ENCODE data around the gene SULF2.

Gene SULF2

GRCh38 chr20:47679462-47679861, 105.8 kb downstream of the SULF2 start:
- H3K4me3 ChIP-seq (ENCODE audit: low read depth, low read length), result no peak overlapping the region
- H3K27me3 ChIP-seq (replicated peaks), result no peaks in the 10 kb centered on the region
- in situ Hi-C loops (cut with HindIII; ENCODE audit: low pct_ligation_motif_present, low sequenced_read_pairs), result loop anchor here (25.0 kb wide), 1 partner anchor 933 kb away; no protein-coding TSS in a partner anchor
- no peak for TF ChIP-seq CTCF (IDR thresholded peaks at IDR 0.05; ENCODE audit: low read depth, low read length, missing control alignments)
- no peak for DNase-seq
- no peak overlapping the region for H3K27ac ChIP-seq
- no peaks in the 10 kb centered on the region for H3K36me3 ChIP-seq (replicated peaks)

- TF ChIP-seq CTCF (IDR thresholded peaks at IDR 0.05; ENCODE audit: low read depth, low read length, missing control alignments), result no peak
- no peak overlapping the region for H3K4me3 ChIP-seq (ENCODE audit: low read depth, low read length)
- H3K27me3 ChIP-seq (replicated peaks), result no peaks in the 10 kb centered on the region
- in situ Hi-C loops (cut with HindIII; ENCODE audit: low pct_ligation_motif_present, low sequenced_read_pairs), result loop anchor here (25.0 kb wide), 1 partner anchor 934 kb away; no protein-coding TSS in a partner anchor
- H3K36me3 ChIP-seq (replicated peaks), result no peaks in the 10 kb centered on the region
- DNase-seq, result no peak
- no peak overlapping the region for H3K27ac ChIP-seq
These were observed 106.7 kb downstream of the SULF2 start for GRCh38 chr20:47678536-47678935.

GRCh38 chr20:47677635-47678453, 107.4 kb downstream of the SULF2 start:
- no peaks in the 10 kb centered on the region for H3K27me3 ChIP-seq (replicated peaks)
- DNase-seq, result no peak
- H3K36me3 ChIP-seq (replicated peaks), result no peaks in the 10 kb centered on the region
- TF ChIP-seq CTCF (IDR thresholded peaks at IDR 0.05; ENCODE audit: low read depth, low read length, missing control alignments), result peak; percentile 91
- no peak overlapping the region for H3K4me3 ChIP-seq (ENCODE audit: low read depth, low read length)
- no peak overlapping the region for H3K27ac ChIP-seq
- in situ Hi-C loops (cut with HindIII; ENCODE audit: low pct_ligation_motif_present, low sequenced_read_pairs), result loop anchor here (25.0 kb wide), 1 partner anchor 934 kb away; no protein-coding TSS in a partner anchor

GRCh38 chr20:47676912-47677634, 108.2 kb downstream of the SULF2 start:
- no peak for TF ChIP-seq CTCF (IDR thresholded peaks at IDR 0.05; ENCODE audit: low read depth, low read length, missing control alignments)

GRCh38 chr20:47676219-47676721, 109.0 kb downstream of the SULF2 start:
- DNase-seq, result no peak

More at GRCh38 chr20:47676912-47677634, 108.2 kb downstream of the SULF2 start:
- Histone ChIP-seq H3K27ac (no peak overlapping the region), H3K4me3 (ENCODE audit: low read depth, low read length) (no peak overlapping the region), H3K36me3 (replicated peaks) (no peaks in the 10 kb centered on the region), H3K27me3 (replicated peaks) (no peaks in the 10 kb centered on the region)
- in situ Hi-C loops (cut with HindIII; ENCODE audit: low pct_ligation_motif_present, low sequenced_read_pairs), result loop anchor here (25.0 kb wide), 1 partner anchor 935 kb away; no protein-coding TSS in a partner anchor
- no peak for DNase-seq

More at GRCh38 chr20:47676219-47676721, 109.0 kb downstream of the SULF2 start:
- H3K27ac ChIP-seq, result no peak overlapping the region
- in situ Hi-C loops (cut with HindIII; ENCODE audit: low pct_ligation_motif_present, low sequenced_read_pairs), result loop anchor here (25.0 kb wide), 1 partner anchor 936 kb away; no protein-coding TSS in a partner anchor
- peak; percentile 25 for TF ChIP-seq CTCF (IDR thresholded peaks at IDR 0.05; ENCODE audit: low read depth, low read length, missing control alignments)
- H3K36me3 ChIP-seq (replicated peaks), result no peaks in the 10 kb centered on the region
- H3K4me3 ChIP-seq (ENCODE audit: low read depth, low read length), result no peak overlapping the region
- H3K27me3 ChIP-seq (replicated peaks), result no peaks in the 10 kb centered on the region
